HG02798 (cell line): Measurements from ENCODE around the gene GLE1.

Source experiments
- ATAC-seq: cut with Tn5 transposase; IDR thresholded peaks from one replicate; pipeline ENCODE4 v1.9.1; 2021; ENCODE audit warnings: mild to moderate bottlenecking; ENCODE audit not compliant: unreplicated experiment, poor library complexity

Gene GLE1

DNA sequence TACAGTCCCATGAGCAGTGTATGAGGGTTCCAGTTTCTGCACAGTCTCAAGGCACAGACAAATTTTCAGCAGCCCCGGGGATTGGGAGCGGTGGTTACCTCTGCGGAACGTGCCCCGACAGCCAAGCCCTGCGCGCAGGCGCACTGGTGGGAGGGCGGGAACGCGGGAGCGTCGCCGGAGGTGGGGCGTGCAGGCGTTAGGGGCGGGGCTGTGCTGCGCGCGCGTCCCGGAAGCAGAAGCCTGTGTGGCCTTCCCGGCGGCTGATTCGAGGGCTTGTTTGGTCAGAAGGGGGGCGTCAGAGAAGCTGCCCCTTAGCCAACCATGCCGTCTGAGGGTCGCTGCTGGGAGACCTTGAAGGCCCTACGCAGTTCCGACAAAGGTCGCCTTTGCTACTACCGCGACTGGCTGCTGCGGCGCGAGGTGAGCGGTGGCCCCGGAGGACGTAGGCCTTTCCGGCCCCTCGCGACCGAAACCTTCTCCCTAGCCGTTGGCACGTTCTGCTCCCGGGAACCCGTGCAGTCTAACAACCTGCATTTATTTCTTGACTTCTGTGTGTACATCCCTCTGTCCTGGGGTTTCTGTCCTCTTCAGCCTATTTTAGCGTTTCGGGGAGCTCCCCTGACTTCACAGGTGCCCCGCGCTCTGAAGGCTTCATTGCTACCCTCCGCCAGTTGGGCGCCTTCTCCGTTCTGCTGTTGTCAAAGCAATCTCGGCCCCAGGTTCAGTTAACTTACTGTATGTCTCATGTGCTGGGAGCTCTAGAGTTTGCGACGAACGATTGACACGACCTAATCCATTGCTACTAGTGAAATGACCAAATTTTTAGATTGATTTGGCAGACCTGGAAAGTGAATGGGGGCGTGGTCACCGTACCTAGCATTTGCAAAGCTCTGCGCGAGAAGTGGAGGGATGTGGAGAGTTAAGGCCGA lies at the start of gene GLE1:
GLE1 (plus strand) TSS at position 235 of the 929 bp plus-strand sequence; CDS start at position 322, 87 bp downstream.
- ATAC-seq, result peak; percentile 94

DNA sequence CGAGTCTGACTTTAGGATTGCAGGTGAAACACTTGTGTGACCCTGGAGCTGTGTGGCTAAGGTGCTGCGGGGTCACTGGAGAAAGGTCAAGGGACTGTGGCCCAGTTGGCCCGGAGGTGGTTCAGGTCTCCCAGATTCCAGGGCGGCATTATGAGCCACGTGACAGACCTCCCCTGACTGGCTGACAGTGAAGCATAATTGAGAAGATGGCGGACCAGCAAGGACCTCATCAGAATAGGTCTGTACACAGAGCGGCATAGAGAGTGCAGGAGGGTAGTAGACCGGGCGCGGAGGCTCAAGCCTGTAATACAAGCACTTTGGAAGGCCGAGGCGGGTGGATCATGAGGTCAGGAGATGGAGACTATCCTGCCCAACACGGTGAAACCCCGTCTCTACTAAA lies 49.5 kb upstream of the GLE1 start:
- no peak for ATAC-seq

GRCh38 chr9:128455849-128456612 lies 48.5 kb upstream of the GLE1 start, which contains the start of gene ODF2:
TSS of gene ODF2 (plus strand) at chr9:128456006. CDS start at chr9:128456092, 86 bp downstream.
- peak; percentile 89 for ATAC-seq

GRCh38 chr9:128456613-128457061 lies 47.9 kb upstream of the GLE1 start:
- ATAC-seq, result peak; percentile 65

GRCh38 chr9:128457207-128457606 lies 47.3 kb upstream of the GLE1 start:
- ATAC-seq, result no peak

DNA sequence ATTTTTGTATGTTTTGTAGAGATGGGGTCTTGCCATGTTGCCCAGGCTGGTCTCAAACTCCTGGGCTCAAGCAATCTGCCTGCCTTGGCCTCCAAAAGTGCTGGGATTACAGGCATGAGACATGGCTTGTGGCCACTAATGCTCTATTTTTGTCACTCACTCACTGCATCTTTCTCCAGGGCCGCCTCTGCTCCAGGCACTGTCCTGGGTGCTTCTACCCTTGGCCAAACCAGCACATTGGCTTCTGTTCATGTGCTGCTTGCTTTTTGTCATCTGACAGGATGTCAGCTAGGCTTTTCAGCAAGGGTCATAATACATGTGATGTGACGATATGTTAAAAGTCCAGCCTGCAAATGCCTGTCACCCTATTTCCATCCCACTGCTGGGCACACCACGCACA lies 45.5 kb upstream of the GLE1 start:
- ATAC-seq, result no peak

DNA sequence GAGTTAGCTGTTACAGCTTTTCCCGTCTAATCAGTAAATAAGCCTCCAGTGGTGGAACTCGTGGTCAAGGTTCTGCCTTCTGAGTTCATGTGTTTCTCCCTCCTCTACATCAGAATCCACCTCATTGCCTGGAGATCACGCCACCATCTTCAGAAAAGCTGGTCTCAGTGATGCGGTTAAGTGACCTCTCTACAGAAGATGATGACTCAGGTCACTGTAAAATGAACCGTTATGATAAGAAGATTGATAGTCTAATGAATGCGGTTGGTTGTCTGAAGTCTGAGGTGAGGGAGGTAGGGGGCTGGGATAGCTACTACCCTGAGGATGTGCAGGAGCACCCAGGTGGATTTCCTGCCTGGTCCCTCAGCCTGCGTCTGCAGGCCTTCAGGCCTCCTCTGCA lies 35.4 kb upstream of the GLE1 start:
- no peak for ATAC-seq

DNA sequence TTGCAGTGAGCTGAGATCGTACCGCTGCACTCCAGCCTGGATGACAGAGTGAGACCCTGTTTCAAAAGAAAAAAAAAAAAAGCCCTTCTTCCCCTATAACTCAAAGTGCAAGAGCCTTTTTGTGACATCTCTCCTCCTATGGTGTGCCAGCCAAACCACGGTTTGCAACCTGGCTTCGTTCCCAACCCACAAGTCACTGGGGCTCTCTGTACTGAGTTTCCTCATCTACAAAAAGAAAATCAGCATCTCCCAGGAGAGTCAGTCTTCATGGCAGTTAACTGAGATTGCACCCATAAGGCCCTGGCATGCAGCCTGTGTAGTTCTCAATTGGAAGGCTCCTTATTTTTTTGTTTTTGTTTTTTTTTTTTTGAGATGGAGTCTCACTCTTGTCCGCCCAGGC lies 34.0 kb upstream of the GLE1 start:
- ATAC-seq, result no peak

DNA sequence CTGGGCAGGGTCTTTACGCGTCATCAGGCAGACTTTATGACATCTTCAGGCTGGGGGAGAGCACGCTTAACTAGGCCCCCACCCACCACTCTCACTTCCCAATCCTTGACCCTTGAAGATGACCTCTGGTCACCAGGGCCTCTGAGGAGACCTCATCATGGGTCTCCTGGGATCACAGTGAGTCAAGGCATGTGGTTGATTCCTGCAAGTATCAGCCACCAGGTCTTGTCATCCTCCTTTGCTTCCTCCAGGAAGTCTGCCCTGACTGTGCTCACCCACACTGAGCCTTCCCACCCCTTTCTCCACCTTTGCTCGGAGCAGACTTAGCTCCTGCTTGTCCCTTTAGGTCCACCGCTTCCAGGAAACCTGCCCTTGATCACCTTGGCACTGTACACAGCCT lies 31.4 kb upstream of the GLE1 start:
- ATAC-seq, result no peak

GRCh38 chr9:128475867-128476266 lies 28.7 kb upstream of the GLE1 start:
- no peak for ATAC-seq

- ATAC-seq, result no peak
These were observed 25.3 kb upstream of the GLE1 start for GRCh38 chr9:128479262-128479661.

DNA sequence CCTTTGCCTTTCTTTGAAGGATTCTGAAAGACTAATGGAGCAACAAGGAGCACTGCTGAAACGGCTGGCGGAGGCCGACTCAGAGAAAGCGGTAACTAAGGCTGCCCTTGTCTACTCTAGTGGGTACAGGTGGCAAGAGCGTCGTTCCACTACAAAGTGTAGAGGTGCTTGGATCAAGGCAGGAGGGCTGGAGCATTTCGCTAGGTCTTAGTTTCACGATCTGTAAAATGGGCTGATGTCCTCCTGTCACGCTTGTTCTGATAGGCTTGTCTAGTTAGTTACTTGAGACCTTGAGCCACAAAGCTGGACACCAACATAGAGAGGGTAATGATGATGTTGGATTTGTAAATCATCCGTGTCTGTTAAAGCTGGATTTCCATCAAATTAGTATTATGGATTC lies 23.0 kb upstream of the GLE1 start:
- ATAC-seq, result no peak

DNA sequence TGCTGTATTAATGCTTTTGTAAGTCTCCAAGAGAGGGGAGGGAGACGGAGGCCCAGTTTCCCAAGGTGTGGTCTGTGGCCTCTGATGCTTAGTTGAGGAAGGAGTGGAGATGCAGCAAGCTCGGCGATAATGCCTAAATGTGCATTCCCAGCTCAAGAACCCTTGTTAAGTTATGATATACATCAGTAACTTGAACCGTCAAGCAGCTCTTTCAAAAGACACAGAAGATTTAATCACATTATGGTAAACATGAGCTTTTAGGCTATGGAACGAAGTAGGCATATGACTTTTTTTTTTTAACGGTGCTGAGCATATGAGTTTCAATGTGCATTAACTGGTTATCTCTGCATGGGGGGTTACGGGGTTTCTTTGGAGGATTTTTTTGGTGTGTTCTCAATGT lies 22.3 kb upstream of the GLE1 start:
- ATAC-seq, result no peak

DNA sequence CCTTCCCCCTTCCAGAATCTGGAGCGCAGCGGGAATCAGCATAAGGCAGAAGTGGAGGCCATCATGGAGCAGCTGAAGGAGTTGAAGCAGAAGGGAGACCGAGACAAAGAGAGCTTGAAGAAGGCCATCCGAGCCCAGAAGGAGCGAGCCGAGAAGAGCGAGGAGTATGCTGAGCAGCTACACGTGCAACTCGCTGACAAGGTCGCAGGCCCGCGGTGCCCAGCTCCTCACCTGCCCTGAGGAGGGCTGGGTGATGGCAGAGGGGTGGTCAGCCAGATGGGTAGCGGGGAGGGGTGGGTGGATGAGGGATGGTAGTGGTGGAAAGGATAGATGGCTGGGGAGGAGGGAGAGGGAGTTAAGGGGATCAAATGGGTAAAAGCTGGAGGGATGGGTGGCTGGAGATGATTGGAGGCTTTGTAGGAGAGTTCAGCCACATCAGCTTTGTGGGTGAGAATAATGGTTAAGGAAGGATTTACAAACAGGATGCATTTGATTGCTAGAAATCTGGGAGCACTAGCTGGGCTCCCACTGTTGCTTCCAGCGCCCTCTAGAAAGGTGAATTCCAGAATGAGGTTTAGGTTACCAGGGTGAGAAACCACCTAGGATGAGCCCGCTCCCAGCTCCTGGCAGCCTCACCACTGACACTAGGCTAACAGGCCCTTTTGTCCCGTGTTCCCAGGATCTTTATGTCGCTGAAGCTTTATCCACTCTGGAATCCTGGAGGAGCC lies 19.7 kb upstream of the GLE1 start:
- ATAC-seq, result no peak

GRCh38 chr9:128485414-128485855 lies 19.1 kb upstream of the GLE1 start:
- no peak for ATAC-seq

- ATAC-seq, result no peak
These were observed 18.3 kb upstream of the GLE1 start for GRCh38 chr9:128486201-128486600.

DNA sequence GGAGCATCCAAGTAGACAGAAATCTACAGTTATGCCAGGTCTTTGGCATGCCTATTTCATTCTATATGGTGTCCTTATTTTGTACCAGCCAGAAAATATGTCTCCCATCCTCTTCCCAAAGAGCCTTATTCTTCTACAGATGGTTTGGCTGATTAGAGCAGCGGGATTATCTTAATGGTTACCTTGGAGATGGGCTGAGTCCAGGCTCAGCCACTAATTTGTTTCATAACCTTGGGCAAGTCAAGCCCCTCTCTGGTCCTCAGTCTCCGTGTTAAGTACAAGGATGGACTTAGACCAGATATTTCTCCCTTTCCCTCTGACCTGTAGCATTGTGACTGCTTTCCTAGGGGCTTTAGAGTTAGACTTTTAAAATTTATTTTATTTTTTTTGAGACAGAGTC lies 11.1 kb upstream of the GLE1 start:
- no peak for ATAC-seq

GRCh38 chr9:128494108-128494745 lies 10.3 kb upstream of the GLE1 start:
- ATAC-seq, result no peak

DNA sequence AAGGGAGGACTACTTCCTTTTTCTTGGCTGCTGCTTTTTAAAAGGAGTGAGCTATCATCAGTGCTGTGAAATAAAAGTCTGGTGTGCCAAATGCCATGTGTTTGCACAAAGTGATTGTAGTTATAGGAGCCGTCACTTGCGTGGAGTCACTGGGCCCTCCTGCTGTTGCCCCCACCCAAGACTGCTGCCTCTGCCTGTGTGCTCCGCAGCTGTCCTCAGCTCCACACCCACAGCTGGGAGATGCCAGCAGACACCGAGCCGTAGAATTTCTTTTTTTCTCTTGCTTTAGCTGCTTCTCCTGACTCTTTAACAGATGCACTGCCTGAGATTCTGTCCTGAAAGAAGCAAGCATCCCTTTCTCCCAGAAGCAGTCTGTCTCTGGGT lies 9.8 kb upstream of the GLE1 start:
- ATAC-seq, result no peak

DNA sequence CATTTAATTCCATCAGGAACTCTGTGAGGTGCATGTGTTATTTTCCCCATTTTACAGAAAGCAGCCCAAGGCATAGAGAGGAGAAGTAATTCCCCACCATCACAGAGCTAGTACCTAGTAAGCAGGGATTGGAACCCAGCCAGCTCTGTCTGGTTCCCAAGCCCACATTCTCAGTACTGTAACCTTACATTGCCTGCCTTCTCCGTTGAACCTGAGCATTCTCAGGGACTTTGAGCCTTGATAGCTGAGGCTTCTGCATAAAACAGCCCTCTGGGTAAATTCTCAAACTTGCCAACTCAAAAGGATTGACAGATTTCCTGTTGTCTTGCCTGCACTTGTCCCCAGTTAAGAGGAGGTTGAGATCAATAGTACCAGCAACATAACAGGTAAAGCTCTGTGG lies 9.2 kb upstream of the GLE1 start:
- no peak for ATAC-seq
